Fibroblast of pulmonary artery (primary cell): Measurements from ENCODE around the gene METTL26.

ENCODE experiments used
- DNase-seq: peaks from one replicate; pipeline ENCODE4 v3.0.0-alpha.2; 2010; ENCODE audit warnings: low read depth
- H3K4me3 ChIP-seq: replicated peaks from 2 replicates; pipeline ENCODE4 v1.5.1; 2011; ENCODE audit warnings: low read depth, mild to moderate bottlenecking, control low read depth, low read length, moderate library complexity
- TF ChIP-seq, protein P1 (sequence below): IDR thresholded peaks from 2 replicates; pipeline ENCODE4 v1.5.1; 2011; ENCODE audit warnings: mild to moderate bottlenecking, control low read depth, low read length, inconsistent platforms; ENCODE audit errors: missing control alignments

METTL26 gene

DNA sequence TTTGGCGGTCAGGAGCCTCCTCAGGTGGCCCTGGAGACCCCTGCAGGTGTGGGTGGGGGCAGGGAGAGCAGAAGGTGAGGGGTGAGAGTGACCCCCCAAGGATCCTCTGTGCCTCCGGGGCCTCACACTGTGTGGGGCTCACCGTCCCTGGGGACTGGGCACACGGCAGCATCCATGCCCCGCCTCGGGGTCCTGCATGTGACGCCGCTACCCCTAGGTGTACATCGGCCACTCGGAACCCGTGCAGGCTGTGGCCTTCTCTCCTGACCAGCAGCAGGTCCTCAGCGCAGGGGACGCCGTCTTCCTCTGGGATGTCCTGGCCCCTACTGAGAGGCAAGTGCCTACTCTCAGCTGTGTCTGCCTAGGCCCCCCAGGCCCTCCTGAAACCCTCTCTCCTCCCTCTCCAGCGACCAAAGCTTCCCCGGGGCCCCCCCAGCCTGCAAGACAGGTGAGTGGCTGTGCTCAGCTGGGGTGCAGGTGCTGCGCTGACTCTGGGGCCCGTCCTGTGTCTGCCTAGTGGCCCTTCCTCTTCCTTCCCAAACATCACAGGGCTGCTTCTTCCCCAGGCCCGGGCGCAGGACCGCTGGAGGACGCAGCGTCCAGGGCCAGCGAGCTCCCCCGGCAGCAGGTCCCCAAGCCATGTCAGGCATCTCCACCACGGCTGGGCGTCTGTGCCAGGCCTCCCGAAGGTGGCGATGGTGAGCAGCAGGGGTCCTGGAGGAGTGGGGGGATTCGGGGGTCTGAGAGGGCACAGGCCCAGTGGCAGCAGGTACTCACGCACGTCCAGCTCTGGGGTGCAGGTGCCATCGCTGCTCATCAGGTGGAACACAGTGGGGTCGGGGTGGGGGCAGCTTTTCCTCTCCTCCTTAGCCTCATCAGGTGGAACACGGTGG, 22.8 kb upstream of the METTL26 start:
- H3K4me3 ChIP-seq: no peak overlapping the region
- TF ChIP-seq, protein P1, sequence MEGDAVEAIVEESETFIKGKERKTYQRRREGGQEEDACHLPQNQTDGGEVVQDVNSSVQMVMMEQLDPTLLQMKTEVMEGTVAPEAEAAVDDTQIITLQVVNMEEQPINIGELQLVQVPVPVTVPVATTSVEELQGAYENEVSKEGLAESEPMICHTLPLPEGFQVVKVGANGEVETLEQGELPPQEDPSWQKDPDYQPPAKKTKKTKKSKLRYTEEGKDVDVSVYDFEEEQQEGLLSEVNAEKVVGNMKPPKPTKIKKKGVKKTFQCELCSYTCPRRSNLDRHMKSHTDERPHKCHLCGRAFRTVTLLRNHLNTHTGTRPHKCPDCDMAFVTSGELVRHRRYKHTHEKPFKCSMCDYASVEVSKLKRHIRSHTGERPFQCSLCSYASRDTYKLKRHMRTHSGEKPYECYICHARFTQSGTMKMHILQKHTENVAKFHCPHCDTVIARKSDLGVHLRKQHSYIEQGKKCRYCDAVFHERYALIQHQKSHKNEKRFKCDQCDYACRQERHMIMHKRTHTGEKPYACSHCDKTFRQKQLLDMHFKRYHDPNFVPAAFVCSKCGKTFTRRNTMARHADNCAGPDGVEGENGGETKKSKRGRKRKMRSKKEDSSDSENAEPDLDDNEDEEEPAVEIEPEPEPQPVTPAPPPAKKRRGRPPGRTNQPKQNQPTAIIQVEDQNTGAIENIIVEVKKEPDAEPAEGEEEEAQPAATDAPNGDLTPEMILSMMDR: no peak
- no peak for DNase-seq

DNA sequence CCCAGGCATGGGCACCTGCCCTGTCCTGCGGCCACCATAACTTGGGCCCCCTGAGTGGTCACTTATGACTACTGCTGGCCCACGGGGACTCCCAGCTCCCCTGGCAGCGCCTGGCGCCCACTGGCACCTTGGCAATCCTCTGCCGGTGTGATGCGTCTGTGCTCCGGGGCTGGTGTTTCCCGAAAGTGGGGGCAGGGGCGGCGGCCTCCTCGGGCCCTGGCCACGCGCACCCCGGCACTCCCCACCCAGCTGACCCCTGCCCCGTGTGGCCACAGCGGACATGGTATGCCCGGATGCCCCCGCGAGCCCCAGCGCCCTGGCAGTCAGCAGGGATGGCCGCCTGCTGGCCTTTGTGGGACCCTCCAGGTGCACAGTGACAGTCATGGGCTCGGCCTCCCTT, 21.4 kb upstream of the METTL26 start:
- H3K4me3 ChIP-seq: no peak overlapping the region
- no peak for DNase-seq
- TF ChIP-seq, protein P1: no peak

DNA sequence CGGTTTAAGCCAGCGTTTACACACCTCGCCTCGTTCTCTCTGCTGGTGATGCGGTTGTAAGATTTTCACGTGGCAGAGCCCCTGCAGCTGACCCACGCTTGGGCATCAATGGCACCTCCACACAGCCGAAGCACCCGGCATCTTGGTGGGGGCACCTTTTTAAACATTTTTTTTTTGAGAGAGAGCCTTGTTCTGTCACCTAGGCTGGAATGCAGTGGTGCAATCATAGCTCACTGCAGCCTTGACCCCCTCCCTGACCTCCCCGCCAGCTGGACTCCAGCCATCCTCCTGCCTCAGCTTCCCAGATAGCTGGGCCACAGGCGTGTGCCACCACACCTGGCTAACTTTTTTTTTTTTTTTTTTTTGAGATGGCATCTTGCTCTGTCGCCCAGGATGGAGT, 17.9 kb upstream of the METTL26 start:
- no peak for DNase-seq
- TF ChIP-seq, protein P1: no peak
- no peak overlapping the region for H3K4me3 ChIP-seq

DNA sequence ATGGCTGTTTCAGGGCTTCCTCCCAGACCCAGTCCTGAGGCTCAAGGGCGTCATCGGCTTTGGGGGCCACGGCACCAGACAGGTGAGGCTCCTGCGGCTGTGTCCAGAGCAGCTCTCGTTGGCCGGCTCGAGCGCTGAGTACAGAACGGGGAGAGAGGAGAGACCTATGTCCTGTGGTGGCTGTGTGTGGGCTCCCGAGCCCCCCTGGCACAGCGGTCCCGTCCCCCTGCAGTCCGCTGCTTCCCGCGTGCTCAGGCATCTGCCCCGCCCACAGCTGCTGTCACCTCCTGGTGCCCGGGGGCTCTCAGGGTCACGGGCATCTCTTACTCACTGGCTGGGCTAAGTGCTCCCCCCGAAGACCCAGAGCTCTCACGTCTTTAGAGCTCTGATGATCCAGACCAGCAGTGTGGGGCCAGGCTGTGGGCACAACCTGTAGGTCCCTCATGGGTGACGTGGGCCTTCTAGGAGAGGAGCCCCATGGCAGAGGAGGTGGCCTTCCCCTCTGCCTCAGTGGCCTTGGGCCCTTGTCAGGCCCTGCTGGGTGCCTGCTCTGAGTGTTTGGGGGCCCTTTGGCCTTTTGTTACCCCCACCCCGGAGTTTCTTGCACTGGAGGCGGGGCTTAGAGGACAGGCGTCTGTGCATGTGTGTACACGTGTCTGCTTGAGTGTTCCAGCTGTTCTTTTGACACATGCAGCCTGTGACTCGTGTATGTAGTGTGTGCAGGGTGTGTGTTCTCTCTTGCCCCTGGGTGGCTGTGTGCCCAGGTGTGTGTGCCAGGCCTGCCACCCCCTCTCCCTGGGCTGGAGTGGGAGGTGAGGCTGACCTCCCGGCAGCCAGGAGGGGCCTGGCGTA, 16.6 kb upstream of the METTL26 start:
- no peak for DNase-seq
- TF ChIP-seq, protein P1: no peak
- H3K4me3 ChIP-seq: no peak overlapping the region

DNA sequence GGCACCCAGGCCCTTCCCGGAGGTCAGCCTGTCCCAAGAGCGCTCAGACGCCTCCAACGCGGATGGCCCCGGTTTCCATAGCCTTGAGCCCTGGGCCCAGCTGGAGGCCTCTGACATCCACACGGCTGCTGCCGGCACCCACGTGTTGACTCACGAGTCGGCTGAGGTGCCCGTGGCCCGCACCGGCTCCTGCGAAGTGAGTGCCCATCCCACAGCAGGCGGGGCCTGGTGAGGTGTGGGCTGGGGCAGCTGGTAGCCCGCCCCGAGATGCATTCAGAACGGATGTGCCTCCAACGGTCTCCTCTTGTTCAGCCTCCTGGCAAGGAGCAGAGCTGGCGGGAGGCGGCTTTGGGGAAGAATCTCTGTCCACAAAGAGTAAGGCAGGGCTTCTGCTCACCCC, 15.7 kb upstream of the METTL26 start:
- no peak for DNase-seq
- H3K4me3 ChIP-seq: no peak overlapping the region
- TF ChIP-seq, protein P1: no peak

DNA sequence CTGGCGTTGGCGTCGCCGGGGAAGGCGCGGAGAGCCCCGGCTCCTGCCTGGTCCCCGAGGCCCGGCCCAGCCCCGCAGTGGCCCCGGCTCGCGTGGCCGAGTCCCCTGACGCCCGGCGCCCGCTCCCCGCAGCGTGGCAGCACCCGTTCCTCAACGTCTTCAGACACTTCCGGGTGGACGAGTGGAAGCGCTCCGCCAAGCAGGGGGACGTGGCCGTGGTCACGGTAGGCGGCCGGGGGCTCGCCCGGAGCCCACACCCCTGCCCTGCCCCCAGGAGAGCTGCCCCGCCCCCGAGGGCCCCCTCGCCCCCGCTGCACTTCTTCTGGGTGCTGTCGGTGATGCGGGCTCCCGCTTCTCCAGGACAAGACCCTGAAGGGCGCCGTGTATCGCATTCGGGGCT, 13.5 kb upstream of the METTL26 start:
- peak overlapping the region; percentile 67 for H3K4me3 ChIP-seq
- DNase-seq: no peak
- TF ChIP-seq, protein P1: no peak
